SK-N-SH (cell line): ENCODE measurements around the gene SH3BP5L. TPM values are rescaled to one million over a fixed set of nuclear protein-coding genes. Genes with fewer than 3 reads are reported as not detected.

ENCODE experiments used
- CTCF ChIA-PET: fragments of 300-600, 350-600 bp; formaldehyde crosslinking; extraction: SDS; loops from one replicate; lab custom pipeline; 2021; lab: Yijun Ruan, JAX
- POLR2A ChIA-PET: fragments of 350-600 bp; sonication (Branson Sonifier 250); formaldehyde crosslinking; extraction: SDS; loops from one replicate; lab custom pipeline; 2020; ENCODE audit warnings: antibody characterized with exemption, inconsistent platforms; lab: Yijun Ruan, JAX
- DNase-seq: peaks from one replicate; pipeline ENCODE4 v3.0.0; 2012
- H2AFZ ChIP-seq: fragments of 200-600 bp; sonication (generic); 2 replicates; pipeline ENCODE4 v1.8.1; 2016; ENCODE audit warnings: antibody characterized with exemption, mild to moderate bottlenecking, low read depth
- H3F3A ChIP-seq: fragments of 200-600 bp; sonication (generic); replicated peaks from 2 replicates; pipeline ENCODE3; 2016; ENCODE audit warnings: antibody characterized with exemption, mild to moderate bottlenecking; ENCODE audit not compliant: insufficient read depth
- H3K27ac ChIP-seq, 2 experiments: fragments of 200-500 bp in 1 of 2; fragments of 200-600 bp in 1 of 2; sonication (Bioruptor generic) in 1 of 2; sonication (generic), shearing (Covaris generic) in 1 of 2; 2 replicates each; pipeline versions ENCODE4 v1.5.1 to v1.6.1; 2014 to 2016; ENCODE audit warnings: low read depth in 2 of 2, inconsistent platforms in 1 of 2, low read length in 1 of 2, mild to moderate bottlenecking in 1 of 2, mixed read lengths in 1 of 2
- H3K27me3 ChIP-seq: fragments of 200-600 bp; sonication (generic), shearing (Covaris generic); 2 replicates; pipeline ENCODE4 v1.6.1; 2016; ENCODE audit warnings: mixed run types; ENCODE audit not compliant: insufficient read depth
- H3K36me3 ChIP-seq, 2 experiments: fragments of 200-500 bp in 1 of 2; fragments of 200-600 bp in 1 of 2; sonication (Bioruptor generic) in 1 of 2; sonication (generic) in 1 of 2; replicated peaks in 1 of 2; 2 replicates each; pipeline versions ENCODE3 to v1.5.1; 2014 to 2016; ENCODE audit warnings: low read length in 1 of 2, mild to moderate bottlenecking in 1 of 2; ENCODE audit not compliant: insufficient read depth in 2 of 2, control insufficient read depth in 1 of 2
- H3K4me1 ChIP-seq, 2 experiments: fragments of 200-500 bp in 1 of 2; fragments of 200-600 bp in 1 of 2; sonication (Bioruptor generic) in 1 of 2; sonication (generic), shearing (Covaris generic) in 1 of 2; 2 replicates each; pipeline versions ENCODE4 v1.5.1 to v1.6.1; 2014 to 2016; ENCODE audit warnings: low read depth in 1 of 2, low read length in 1 of 2, mixed run types in 1 of 2; ENCODE audit not compliant: insufficient read depth in 2 of 2, control insufficient read depth in 1 of 2
- H3K4me2 ChIP-seq: fragments of 200-600 bp; sonication (generic), shearing (Covaris generic); 2 replicates; pipeline ENCODE4 v1.6.1; 2017; ENCODE audit warnings: mixed run types
- H3K4me3 ChIP-seq, 2 experiments: fragments of 200-500 bp in 1 of 2; fragments of 200-600 bp in 1 of 2; sonication (Bioruptor generic) in 1 of 2; sonication (generic), shearing (Covaris generic) in 1 of 2; 2 replicates each; pipeline versions ENCODE4 v1.5.1 to v1.8.1; 2014 to 2016; ENCODE audit warnings: low read depth in 2 of 2, inconsistent platforms in 1 of 2, low read length in 1 of 2, mild to moderate bottlenecking in 1 of 2, mixed read lengths in 1 of 2, moderate library complexity in 1 of 2
- H3K79me2 ChIP-seq: fragments of 200-600 bp; sonication (generic); 2 replicates; pipeline ENCODE4 v1.8.1; 2017; ENCODE audit warnings: mild to moderate bottlenecking; ENCODE audit not compliant: insufficient read depth
- H3K9ac ChIP-seq: fragments of 200-600 bp; sonication (generic); 2 replicates; pipeline ENCODE4 v1.6.1; 2017; ENCODE audit warnings: mixed run types
- H3K9me2 ChIP-seq: fragments of 200-600 bp; sonication (generic); 2 replicates; pipeline ENCODE4 v1.6.1; 2017; ENCODE audit warnings: mixed run types
- H3K9me3 ChIP-seq: fragments of 200-600 bp; sonication (generic); 2 replicates; pipeline ENCODE4 v1.6.1; 2017; ENCODE audit warnings: mixed run types, mild to moderate bottlenecking, moderate library complexity
- H4K20me1 ChIP-seq: fragments of 200-600 bp; sonication (generic); 2 replicates; pipeline ENCODE4 v1.6.1; 2017; ENCODE audit warnings: mild to moderate bottlenecking, mixed run types; ENCODE audit not compliant: insufficient read depth
- CHD2 ChIP-seq: fragments of 150-350 bp; IDR thresholded peaks from 2 replicates; pipeline ENCODE4 v1.6.1; 2018; ENCODE audit warnings: low read length; ENCODE audit not compliant: partially characterized antibody
- EP300 ChIP-seq, 2 experiments: IDR thresholded peaks; 2 replicates each; pipeline versions ENCODE4 v1.4.0 to v1.6.1; 2012; ENCODE audit warnings: borderline replicate concordance in 1 of 2, low read depth in 1 of 2, low read length in 1 of 2
- EZH2phosphoT487 ChIP-seq: fragments of 200-600 bp; sonication (generic); IDR thresholded peaks from 2 replicates; pipeline ENCODE4 v1.6.1; 2017; ENCODE audit warnings: low read depth, mixed run types, mild to moderate bottlenecking, antibody characterized with exemption, moderate library complexity, borderline replicate concordance
- FOSL2 ChIP-seq: IDR thresholded peaks from 2 replicates; pipeline ENCODE4 v1.4.0; 2012; ENCODE audit warnings: low read depth, mild to moderate bottlenecking, moderate library complexity, borderline replicate concordance
- FOXJ3 ChIP-seq: sonication (generic); formaldehyde crosslinking; IDR thresholded peaks from 2 replicates; pipeline ENCODE4 v1.5.1; 2020; ENCODE audit warnings: mild to moderate bottlenecking, missing genetic modification reagents
- FOXM1 ChIP-seq: IDR thresholded peaks from 2 replicates; pipeline ENCODE4 v1.4.0; 2012; ENCODE audit warnings: low read depth, mild to moderate bottlenecking
- GABPA ChIP-seq: IDR thresholded peaks from 2 replicates; pipeline ENCODE4 v1.4.0; 2012; ENCODE audit warnings: low read depth, mild to moderate bottlenecking
- NFIC ChIP-seq: IDR thresholded peaks from 2 replicates; pipeline ENCODE4 v1.4.0; 2012; ENCODE audit warnings: borderline replicate concordance
- NRF1 ChIP-seq: IDR thresholded peaks from 2 replicates; pipeline ENCODE4 v1.6.1; 2012; ENCODE audit warnings: low read depth, mild to moderate bottlenecking, low read length
- PBX3 ChIP-seq: IDR thresholded peaks from 2 replicates; pipeline ENCODE4; 2012
- RAD21 ChIP-seq: IDR thresholded peaks from 2 replicates; pipeline ENCODE4 v1.6.1; 2012; ENCODE audit warnings: mild to moderate bottlenecking, low read length
- RCOR1 ChIP-seq: fragments of 150-350 bp; IDR thresholded peaks from 2 replicates; pipeline ENCODE4 v1.6.1; 2017; ENCODE audit warnings: antibody characterized with exemption, low read length
- REST ChIP-seq: IDR thresholded peaks from 2 replicates; pipeline ENCODE4 v1.6.1; 2012; ENCODE audit warnings: mild to moderate bottlenecking, low read depth, low read length, moderate library complexity
- RFX5 ChIP-seq: IDR thresholded peaks from 2 replicates; pipeline ENCODE4 v1.6.1; 2012; ENCODE audit warnings: mild to moderate bottlenecking, improper control_type of control experiment, low read length
- RXRA ChIP-seq: IDR thresholded peaks from 2 replicates; pipeline ENCODE4 v1.4.0; 2012; ENCODE audit warnings: low read depth, mild to moderate bottlenecking, borderline replicate concordance
- SIN3A ChIP-seq: IDR thresholded peaks from 2 replicates; pipeline ENCODE4 v1.6.1; 2012; ENCODE audit warnings: low read depth, mild to moderate bottlenecking, low read length, moderate library complexity, borderline replicate concordance
- TCF12 ChIP-seq: IDR thresholded peaks from 2 replicates; pipeline ENCODE4 v1.4.0; 2012
- TEAD4 ChIP-seq: IDR thresholded peaks from 2 replicates; pipeline ENCODE4 v1.4.0; 2012; ENCODE audit warnings: mild to moderate bottlenecking, borderline replicate concordance; ENCODE audit not compliant: insufficient read depth
- USF1 ChIP-seq: IDR thresholded peaks from 2 replicates; pipeline ENCODE4 v1.4.0; 2012; ENCODE audit warnings: low read depth, borderline replicate concordance
- USF2 ChIP-seq: fragments of 150-350 bp; IDR thresholded peaks from 2 replicates; pipeline ENCODE4 v1.6.1; 2017; ENCODE audit warnings: antibody characterized with exemption, low read length, low read depth, borderline replicate concordance
- YY1 ChIP-seq: IDR thresholded peaks from 2 replicates; pipeline ENCODE4 v1.4.0; 2012; ENCODE audit warnings: low read depth, mild to moderate bottlenecking
- ZBTB33 ChIP-seq: IDR thresholded peaks from 2 replicates; pipeline ENCODE4 v1.4.0; 2012; ENCODE audit warnings: low read depth, borderline replicate concordance
- WGBS: methylation state at CpG from one replicate; pipeline ENCODE4 v1.1.6; 2017; ENCODE audit warnings: low lambda C conversion rate; 5-methylcytosine and 5-hydroxymethylcytosine counted together
- polyA plus RNA-seq, 3 experiments: library from polyadenylated mRNA; depleted of rRNA; stranded (reverse); fragments of >200 nt; gene quantifications; 2 replicates each; pipeline ENCODE4 v1.2.3, GENCODE V29; 2012

Gene SH3BP5L
- polyA plus RNA-seq, 1 of the 3 experiments (the other 2 are of a cell fraction), result 32.1 TPM

GRCh38 chr1:248810727-248811513, 14.8 kb downstream of the SH3BP5L start (continued):
- TF ChIP-seq ZBTB33 (no peak), USF2 (no peak), TCF12 (no peak), RFX5 (no peak), GABPA (no peak), FOSL2 (no peak), YY1 (no peak), NFIC (no peak), RAD21 (no peak), NRF1 (no peak), CHD2 (no peak), EZH2phosphoT487 (no peak)

- 90% methylated on average over 10 of the region's 10 CpGs for WGBS
These were observed 15.6 kb downstream of the SH3BP5L start for GRCh38 chr1:248810000-248810726.

More at GRCh38 chr1:248810000-248810726, 15.6 kb downstream of the SH3BP5L start:
- Histone ChIP-seq H3K27ac (no peak overlapping the region), H3K4me2 (no peak overlapping the region), H3K36me3 (peaks cover 13 to 40% of the 10 kb centered on the region in 2 experiments), H3K4me1 (peaks cover 0 to 9% of the 10 kb centered on the region in 2 experiments; a peak in 1 of 4 replicates), H3K27me3 (no peaks in the 10 kb centered on the region), H3K9ac (no peak overlapping the region), H3K4me3 (no peak overlapping the region), H4K20me1 (no peaks in the 10 kb centered on the region), H3K9me2 (no peaks in the 10 kb centered on the region), H2AFZ (no peak overlapping the region), H3K79me2 (no peaks in the 10 kb centered on the region; the same call in 1 of the 2 replicates), H3K9me3 (no peaks in the 10 kb centered on the region), H3F3A (no peaks in the 10 kb centered on the region)
- ChIA-PET POLR2A (no interaction called here), CTCF (interaction anchor here (9.9 kb wide), 1 partner anchor 185 kb away, joined by 122 read pairs; no protein-coding TSS in a partner anchor)
- TF ChIP-seq TCF12, result no peak
- TF ChIP-seq RAD21, result no peak
- TF ChIP-seq REST, result no peak
- TF ChIP-seq EZH2phosphoT487, result no peak
- no peak for TF ChIP-seq RFX5
- no peak for TF ChIP-seq GABPA
- no peak for TF ChIP-seq RXRA
- TF ChIP-seq TEAD4, result no peak
- TF ChIP-seq NFIC, result no peak
- TF ChIP-seq FOXJ3 (CRISPR knock-in tag), result no peak
- TF ChIP-seq RCOR1, result no peak
- no peak for TF ChIP-seq EP300 (IDR thresholded peaks at IDR 0.05; ENCODE audit: borderline replicate concordance in 1 of 2, low read depth in 1 of 2, low read length in 1 of 2)
- no peak for TF ChIP-seq FOXM1
- TF ChIP-seq SIN3A, result no peak
- no peak for TF ChIP-seq USF1
- no peak for TF ChIP-seq CHD2
- no peak for TF ChIP-seq PBX3
- DNase-seq, result no peak
